GM12872 (cell line): ENCODE results near the gene TLCD4.

Source experiments
- TF ChIP-seq, protein P1 (sequence below): IDR thresholded peaks from 3 replicates; pipeline ENCODE4 v1.5.1; 2011; ENCODE audit warnings: low read depth, mild to moderate bottlenecking, low read length, moderate library complexity; ENCODE audit not compliant: insufficient read depth

Gene TLCD4

GRCh38 chr1:95118067-95118499 lies 928 bp downstream of the TLCD4 start:
- TF ChIP-seq, protein P1, sequence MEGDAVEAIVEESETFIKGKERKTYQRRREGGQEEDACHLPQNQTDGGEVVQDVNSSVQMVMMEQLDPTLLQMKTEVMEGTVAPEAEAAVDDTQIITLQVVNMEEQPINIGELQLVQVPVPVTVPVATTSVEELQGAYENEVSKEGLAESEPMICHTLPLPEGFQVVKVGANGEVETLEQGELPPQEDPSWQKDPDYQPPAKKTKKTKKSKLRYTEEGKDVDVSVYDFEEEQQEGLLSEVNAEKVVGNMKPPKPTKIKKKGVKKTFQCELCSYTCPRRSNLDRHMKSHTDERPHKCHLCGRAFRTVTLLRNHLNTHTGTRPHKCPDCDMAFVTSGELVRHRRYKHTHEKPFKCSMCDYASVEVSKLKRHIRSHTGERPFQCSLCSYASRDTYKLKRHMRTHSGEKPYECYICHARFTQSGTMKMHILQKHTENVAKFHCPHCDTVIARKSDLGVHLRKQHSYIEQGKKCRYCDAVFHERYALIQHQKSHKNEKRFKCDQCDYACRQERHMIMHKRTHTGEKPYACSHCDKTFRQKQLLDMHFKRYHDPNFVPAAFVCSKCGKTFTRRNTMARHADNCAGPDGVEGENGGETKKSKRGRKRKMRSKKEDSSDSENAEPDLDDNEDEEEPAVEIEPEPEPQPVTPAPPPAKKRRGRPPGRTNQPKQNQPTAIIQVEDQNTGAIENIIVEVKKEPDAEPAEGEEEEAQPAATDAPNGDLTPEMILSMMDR = no peak

DNA sequence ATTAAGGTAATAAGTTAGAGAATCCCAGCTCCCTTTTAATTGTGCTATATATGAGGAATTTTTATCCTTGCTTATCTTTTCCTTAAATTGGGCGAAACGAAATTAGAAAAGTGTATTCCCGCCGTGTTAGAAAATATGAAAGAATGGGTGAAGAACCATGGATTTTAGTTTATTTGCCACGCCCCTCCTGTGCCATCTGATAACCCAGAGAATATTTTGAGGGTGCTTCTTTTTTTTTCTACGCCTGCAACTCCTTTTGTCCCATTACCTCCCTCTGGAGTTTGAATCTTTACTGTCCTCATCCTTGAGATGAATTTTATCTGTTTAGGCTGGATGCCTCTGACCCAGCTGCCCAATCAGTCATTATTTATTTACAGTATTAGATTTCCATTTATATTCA lies 1.6 kb downstream of the TLCD4 start:
- TF ChIP-seq, protein P1 = no peak

- TF ChIP-seq, protein P1 = no peak
Measured at GRCh38 chr1:95119273-95119672, 2.1 kb downstream of the TLCD4 start.

DNA sequence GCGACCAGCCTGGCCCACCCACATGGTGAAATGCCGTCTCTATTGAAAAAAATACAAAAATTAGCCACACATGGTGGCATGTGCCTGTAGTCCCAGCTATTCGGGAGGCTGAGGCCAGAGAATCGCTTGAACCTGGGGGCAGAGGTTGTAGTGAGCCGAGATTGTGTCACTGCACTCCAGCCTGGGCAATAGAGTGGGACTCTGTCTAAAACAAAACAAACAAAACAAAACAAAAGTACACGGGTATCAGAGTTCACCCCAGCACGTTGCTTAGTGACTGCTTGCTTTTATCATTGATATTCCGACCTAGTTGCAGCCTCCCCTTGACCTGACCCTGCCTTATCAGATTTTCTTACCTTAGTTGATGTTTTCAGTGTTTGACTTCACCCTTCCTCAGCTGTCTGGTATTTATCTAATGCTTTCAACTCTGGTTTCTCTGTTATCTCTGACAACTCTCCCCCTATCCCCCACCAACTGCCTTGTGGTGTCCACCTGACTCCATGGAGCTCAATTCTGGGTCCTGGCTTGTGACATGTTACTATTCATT lies 5.1 kb downstream of the TLCD4 start:
- TF ChIP-seq, protein P1 = no peak

- TF ChIP-seq, protein P1 = no peak
Measured at GRCh38 chr1:95124342-95124741, 7.2 kb downstream of the TLCD4 start.

DNA sequence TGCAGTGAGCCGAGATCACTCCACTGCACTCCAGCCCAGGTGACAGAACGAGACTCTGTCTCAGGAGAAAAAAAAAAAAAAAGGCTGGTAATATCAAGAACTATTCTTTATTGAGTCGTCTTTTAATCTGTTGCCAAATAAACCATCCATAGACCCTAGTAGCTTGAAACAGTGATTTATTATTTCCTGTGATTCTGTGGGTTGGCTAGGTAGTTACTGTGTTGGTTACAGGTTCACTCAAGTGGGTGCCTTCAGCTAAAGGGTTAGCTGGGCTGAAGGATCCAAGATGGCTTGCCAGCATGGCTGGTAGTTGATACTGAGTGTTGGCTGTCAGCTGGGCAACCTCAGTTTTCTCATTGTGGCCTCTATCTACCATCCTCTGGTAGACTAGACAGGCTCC lies 9.2 kb downstream of the TLCD4 start:
- TF ChIP-seq, protein P1 = no peak

DNA sequence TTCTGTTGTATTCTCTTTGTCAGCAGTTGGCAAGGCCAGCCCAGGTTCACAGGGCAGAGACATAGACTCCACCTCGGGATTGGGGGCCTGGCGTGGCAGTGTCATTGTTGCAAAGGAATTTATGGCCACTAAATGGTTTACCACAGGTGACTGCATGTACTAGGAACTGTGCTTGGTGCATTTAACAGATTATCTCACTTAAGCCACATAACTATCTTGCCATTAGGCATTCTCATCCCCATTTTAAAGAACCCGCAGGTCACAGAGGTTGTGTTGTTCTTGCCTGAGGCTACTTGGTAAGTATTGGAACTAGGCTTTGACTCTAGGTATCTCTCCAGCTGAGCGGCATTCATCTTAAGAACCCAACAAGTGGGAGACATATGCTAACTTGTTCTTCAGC lies 9.7 kb downstream of the TLCD4 start:
- TF ChIP-seq, protein P1 = no peak
